ENCODE results near the gene TBC1D24. TPM values are rescaled to one million over a fixed set of nuclear protein-coding genes. Genes with fewer than 3 reads are reported as not detected.
A peak's percentile ranks its signal among the peaks of the same experiment; 100 is the strongest.
"Not testable (repeated sequence)": the region's sequence is repeated elsewhere in the genome, so short reads cannot be mapped to it uniquely, and the experiment has no call there.

The TBC1D24 gene
- polyA plus RNA-seq, 3 donors: 0.76 to 5.9 (median 2.1) TPM

DNA sequence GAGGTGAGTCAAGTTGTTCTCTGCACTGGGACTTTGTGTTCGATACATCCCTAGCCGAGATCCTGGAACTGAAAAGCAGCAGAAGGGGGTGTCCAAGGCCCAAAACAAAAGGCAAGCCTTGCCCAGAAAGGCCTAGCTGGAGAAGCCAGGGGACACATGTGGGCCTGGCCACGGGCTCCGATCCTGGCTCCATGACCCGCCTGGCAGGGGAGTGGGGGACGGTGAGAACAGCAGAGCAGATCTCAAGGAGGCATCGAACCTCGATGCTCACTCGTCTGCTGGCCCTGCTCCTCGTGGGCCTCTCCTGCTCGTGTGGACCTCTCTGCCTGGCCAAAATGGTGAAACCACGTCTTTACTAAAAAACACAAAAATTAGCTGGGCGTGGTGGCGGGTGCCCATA, 36.8 kb upstream of the TBC1D24 start:
- peaks cover 16% of the 10 kb centered on the region for H3K79me2 ChIP-seq (ENCODE audit: insufficient read depth, low read length)
- peaks cover 34 to 64% of the 10 kb centered on the region in 2 donors for H3K36me3 ChIP-seq (replicated peaks in 1 of 2; ENCODE audit: control insufficient read depth in 1 of 2, insufficient read depth in 2 of 2, low read length in 2 of 2)
- no peaks in the 10 kb centered on the region for H3K27me3 ChIP-seq (ENCODE audit: control insufficient read depth in 2 of 2, insufficient read depth in 2 of 2, low read length in 2 of 2)
- H3K27ac Mint-ChIP-seq: no peak overlapping the region
- no peak overlapping the region for H3K27ac ChIP-seq (ENCODE audit: low read depth in 1 of 2, low read length in 2 of 2)
- H3K4me2 ChIP-seq (replicated peaks; ENCODE audit: extremely low read depth, low read length, poor library complexity, severe bottlenecking): no peak overlapping the region
- H2AFZ ChIP-seq (ENCODE audit: insufficient read depth, low read depth, low read length, poor library complexity, severe bottlenecking): no peak overlapping the region
- H3K4me3 Mint-ChIP-seq: no peak overlapping the region
- peaks cover 57 to 74% of the 10 kb centered on the region in 2 donors for H3K36me3 Mint-ChIP-seq
- H3K9ac ChIP-seq (ENCODE audit: insufficient read depth, low read length, poor library complexity, severe bottlenecking): no peak overlapping the region
- H3K4me1 ChIP-seq (ENCODE audit: control insufficient read depth in 1 of 2, insufficient read depth in 2 of 2, low read length in 2 of 2): no peaks in the 10 kb centered on the region
- DNase-seq: no peak
- no peaks in the 10 kb centered on the region for H3K4me1 Mint-ChIP-seq
- H3K9me3 Mint-ChIP-seq: no peaks in the 10 kb centered on the region
- H3K9me3 ChIP-seq (replicated peaks in 1 of 2; ENCODE audit: control insufficient read depth in 1 of 2, insufficient read depth in 1 of 2, low read length in 2 of 2): no peaks in the 10 kb centered on the region
- 98% methylated on average over 14 of the region's 14 CpGs for WGBS (ENCODE audit: insufficient coverage)
- intact Hi-C loops (cut with micrococcal nuclease): loop anchor here in 1 of 2 donors (10.0 kb wide), 1 partner anchor 67 kb away; no protein-coding TSS in a partner anchor
- TF ChIP-seq, protein P1, sequence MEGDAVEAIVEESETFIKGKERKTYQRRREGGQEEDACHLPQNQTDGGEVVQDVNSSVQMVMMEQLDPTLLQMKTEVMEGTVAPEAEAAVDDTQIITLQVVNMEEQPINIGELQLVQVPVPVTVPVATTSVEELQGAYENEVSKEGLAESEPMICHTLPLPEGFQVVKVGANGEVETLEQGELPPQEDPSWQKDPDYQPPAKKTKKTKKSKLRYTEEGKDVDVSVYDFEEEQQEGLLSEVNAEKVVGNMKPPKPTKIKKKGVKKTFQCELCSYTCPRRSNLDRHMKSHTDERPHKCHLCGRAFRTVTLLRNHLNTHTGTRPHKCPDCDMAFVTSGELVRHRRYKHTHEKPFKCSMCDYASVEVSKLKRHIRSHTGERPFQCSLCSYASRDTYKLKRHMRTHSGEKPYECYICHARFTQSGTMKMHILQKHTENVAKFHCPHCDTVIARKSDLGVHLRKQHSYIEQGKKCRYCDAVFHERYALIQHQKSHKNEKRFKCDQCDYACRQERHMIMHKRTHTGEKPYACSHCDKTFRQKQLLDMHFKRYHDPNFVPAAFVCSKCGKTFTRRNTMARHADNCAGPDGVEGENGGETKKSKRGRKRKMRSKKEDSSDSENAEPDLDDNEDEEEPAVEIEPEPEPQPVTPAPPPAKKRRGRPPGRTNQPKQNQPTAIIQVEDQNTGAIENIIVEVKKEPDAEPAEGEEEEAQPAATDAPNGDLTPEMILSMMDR (IDR thresholded peaks at IDR 0.05): no peak
- H3K27me3 Mint-ChIP-seq (ENCODE audit: low read depth in 3 of 3): no peaks in the 10 kb centered on the region
- no peak overlapping the region for H3K4me3 ChIP-seq (replicated peaks in 1 of 3; ENCODE audit: low read depth in 2 of 3, low read length in 3 of 3)
- H4K20me1 ChIP-seq (ENCODE audit: insufficient read depth, low read length): no peaks in the 10 kb centered on the region

DNA sequence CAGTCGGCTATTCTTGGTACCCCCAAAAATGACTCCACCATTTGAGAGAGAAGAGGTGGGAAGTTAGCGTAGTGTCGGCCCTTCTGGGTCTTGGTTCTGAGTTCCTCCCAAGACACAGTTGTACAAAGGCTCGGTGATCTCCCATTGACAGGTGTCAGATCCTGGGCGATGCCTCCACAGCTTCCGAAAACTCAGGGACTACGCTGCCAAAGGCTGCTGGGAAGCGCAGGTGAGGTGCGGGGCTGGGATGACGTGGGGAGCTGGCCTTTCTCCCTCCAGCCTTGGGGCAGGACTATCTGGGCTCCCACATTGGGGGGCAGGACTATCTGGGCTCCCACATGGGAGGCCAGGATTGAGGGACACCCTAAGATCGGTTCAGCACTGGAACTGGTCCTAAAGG, 35.3 kb upstream of the TBC1D24 start:
- intact Hi-C loops (cut with micrococcal nuclease): loop anchor here in 1 of 2 donors (10.0 kb wide), 1 partner anchor 65 kb away; no protein-coding TSS in a partner anchor
- Histone ChIP-seq H4K20me1 (ENCODE audit: insufficient read depth, low read length) (no peaks in the 10 kb centered on the region), H3K27ac (ENCODE audit: low read depth in 1 of 2, low read length in 2 of 2) (peak overlapping the region in 1 of 2 donors; percentile 31), H3K9me3 (replicated peaks in 1 of 2; ENCODE audit: control insufficient read depth in 1 of 2, insufficient read depth in 1 of 2, low read length in 2 of 2) (no peaks in the 10 kb centered on the region), H3K79me2 (ENCODE audit: insufficient read depth, low read length) (peaks cover 7% of the 10 kb centered on the region), H3K9ac (ENCODE audit: insufficient read depth, low read length, poor library complexity, severe bottlenecking) (no peak overlapping the region), H3K4me2 (replicated peaks; ENCODE audit: extremely low read depth, low read length, poor library complexity, severe bottlenecking) (no peak overlapping the region), H3K4me1 (ENCODE audit: control insufficient read depth in 1 of 2, insufficient read depth in 2 of 2, low read length in 2 of 2) (no peaks in the 10 kb centered on the region), H3K36me3 (replicated peaks in 1 of 2; ENCODE audit: control insufficient read depth in 1 of 2, insufficient read depth in 2 of 2, low read length in 2 of 2) (peaks cover 35 to 70% of the 10 kb centered on the region in 2 donors), H2AFZ (ENCODE audit: insufficient read depth, low read depth, low read length, poor library complexity, severe bottlenecking) (no peak overlapping the region), H3K4me3 (replicated peaks in 1 of 3; ENCODE audit: low read depth in 2 of 3, low read length in 3 of 3) (no peak overlapping the region), H3K27me3 (ENCODE audit: control insufficient read depth in 2 of 2, insufficient read depth in 2 of 2, low read length in 2 of 2) (no peaks in the 10 kb centered on the region)
- H3K27ac Mint-ChIP-seq: peak overlapping the region in 3 of 7 donors; percentile 37 to 85 (median 78)
- DNase-seq: no peak
- peaks cover 59 to 81% of the 10 kb centered on the region in 2 donors for H3K36me3 Mint-ChIP-seq
- H3K4me3 Mint-ChIP-seq: no peak overlapping the region
- TF ChIP-seq, protein P1 (IDR thresholded peaks at IDR 0.05): no peak
- WGBS (ENCODE audit: insufficient coverage): 99% methylated on average over 10 of the region's 11 CpGs
- no peaks in the 10 kb centered on the region for H3K4me1 Mint-ChIP-seq
- no peaks in the 10 kb centered on the region for H3K27me3 Mint-ChIP-seq (ENCODE audit: low read depth in 3 of 3)
- no peaks in the 10 kb centered on the region for H3K9me3 Mint-ChIP-seq

DNA sequence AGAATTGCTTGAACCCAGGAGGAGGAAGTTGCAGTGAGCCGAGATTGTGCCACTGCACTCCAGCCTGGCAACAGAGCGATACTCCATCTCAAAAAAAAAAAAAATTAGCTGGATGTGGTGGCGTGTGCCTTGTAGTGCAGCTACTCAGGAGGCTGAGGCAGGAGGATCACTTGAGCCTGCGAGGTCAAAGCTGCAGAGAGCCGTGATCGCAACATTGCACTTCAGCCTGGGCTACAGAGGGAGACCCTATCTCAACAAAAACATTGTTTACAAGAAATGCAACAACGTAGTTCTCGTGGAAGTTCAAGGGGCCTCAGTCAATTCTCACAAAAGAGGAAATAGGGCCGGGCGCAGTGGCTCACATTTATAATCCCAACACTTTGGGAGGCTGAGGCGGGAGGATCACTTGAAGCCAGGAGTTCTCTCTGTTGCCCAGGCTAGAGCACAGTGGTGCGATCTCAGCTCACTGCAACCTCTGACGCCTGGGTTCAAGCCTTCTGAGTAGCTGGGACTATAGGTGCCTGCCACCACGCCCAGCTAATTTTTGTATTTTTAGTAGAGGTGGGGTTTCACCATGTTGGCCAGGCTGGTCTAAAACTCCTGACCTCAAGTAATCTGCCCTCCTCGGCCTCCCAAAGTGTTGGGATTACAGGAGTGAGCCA, 33.7 kb upstream of the TBC1D24 start:
- H3K4me1 Mint-ChIP-seq; intact Hi-C loops (cut with micrococcal nuclease); H2AFZ ChIP-seq (ENCODE audit: insufficient read depth, low read depth, low read length, poor library complexity, severe bottlenecking); H3K27ac ChIP-seq (ENCODE audit: low read depth in 1 of 2, low read length in 2 of 2); H3K4me3 ChIP-seq (replicated peaks in 1 of 3; ENCODE audit: low read depth in 2 of 3, low read length in 3 of 3); H3K9ac ChIP-seq (ENCODE audit: insufficient read depth, low read length, poor library complexity, severe bottlenecking); H3K4me3 Mint-ChIP-seq; DNase-seq; H3K4me1 ChIP-seq (ENCODE audit: control insufficient read depth in 1 of 2, insufficient read depth in 2 of 2, low read length in 2 of 2); H3K27me3 Mint-ChIP-seq (ENCODE audit: low read depth in 3 of 3); H3K27me3 ChIP-seq (ENCODE audit: control insufficient read depth in 2 of 2, insufficient read depth in 2 of 2, low read length in 2 of 2); H3K4me2 ChIP-seq (replicated peaks; ENCODE audit: extremely low read depth, low read length, poor library complexity, severe bottlenecking); H3K79me2 ChIP-seq (ENCODE audit: insufficient read depth, low read length); H3K9me3 ChIP-seq (replicated peaks in 1 of 2; ENCODE audit: control insufficient read depth in 1 of 2, insufficient read depth in 1 of 2, low read length in 2 of 2); H4K20me1 ChIP-seq (ENCODE audit: insufficient read depth, low read length); H3K9me3 Mint-ChIP-seq: not testable (repeated sequence)
- Mint-ChIP-seq H3K36me3 (peaks cover 66 to 84% of the 10 kb centered on the region in 2 donors), H3K27ac (peak overlapping the region in 3 of 7 donors; percentile 38 to 53 (median 50))
- 91% methylated on average over 8 of the region's 15 CpGs for WGBS (ENCODE audit: insufficient coverage)
- H3K36me3 ChIP-seq (replicated peaks in 1 of 2; ENCODE audit: control insufficient read depth in 1 of 2, insufficient read depth in 2 of 2, low read length in 2 of 2): peaks cover 43 to 78% of the 10 kb centered on the region in 2 donors
